Naive thymus-derived CD4-positive, alpha-beta T cell (primary cell): ENCODE results near the gene PLD3. TPM values are rescaled to one million over a fixed set of nuclear protein-coding genes. Genes with fewer than 3 reads are reported as not detected.
A peak's percentile ranks its signal among the peaks of the same experiment; 100 is the strongest.

Experiments used
- ATAC-seq: fragments of 150-1000 bp; cut with Tn5 transposase; 2 replicates; pipeline ENCODE4 v1.10.0; 2021; ENCODE audit warnings: mild to moderate bottlenecking, moderate library complexity
- CTCF ChIA-PET: fragments of 350-600 bp; sonication (Branson Sonifier 250); formaldehyde crosslinking; loops from one replicate; lab custom pipeline; 2021; ENCODE audit warnings: antibody characterized with exemption; lab: Charles Lee
- POLR2A ChIA-PET: fragments of 350-600 bp; sonication (Branson Sonifier 250); formaldehyde crosslinking; loops from one replicate; lab custom pipeline; 2021; ENCODE audit warnings: antibody characterized with exemption, inconsistent platforms; lab: Charles Lee
- DNase-seq, 9 donors: peaks; one replicate each; pipeline versions ENCODE4 v3.0.0 to v3.0.0-alpha.2; 2020 to 2022; ENCODE audit warnings: mixed read lengths in 1 of 9
- H3K27ac ChIP-seq: one replicate; pipeline ENCODE4 v1.7.0; 2013; ENCODE audit warnings: mild to moderate bottlenecking, low read depth, low read length, moderate library complexity
- H3K27me3 ChIP-seq, 2 donors: one replicate each; pipeline ENCODE4 v1.7.0; 2013; ENCODE audit warnings: low read length in 2 of 2, mild to moderate bottlenecking in 2 of 2, moderate library complexity in 2 of 2; ENCODE audit not compliant: control insufficient read depth in 2 of 2, insufficient read depth in 2 of 2
- H3K36me3 ChIP-seq, 3 experiments: 1 replicate in 2 of 3; 2 replicates in 1 of 3; pipeline ENCODE4 v1.7.0; 2013; ENCODE audit warnings: low read length in 3 of 3, mild to moderate bottlenecking in 3 of 3, moderate library complexity in 1 of 3; ENCODE audit not compliant: insufficient read depth in 3 of 3, control insufficient read depth in 2 of 3
- H3K4me1 ChIP-seq, 2 donors: one replicate each; pipeline ENCODE4 v1.7.0; 2013; ENCODE audit warnings: low read length in 2 of 2, mild to moderate bottlenecking in 2 of 2, moderate library complexity in 1 of 2; ENCODE audit not compliant: control insufficient read depth in 2 of 2, insufficient read depth in 2 of 2
- H3K4me3 ChIP-seq: 2 replicates; pipeline ENCODE4 v1.7.0; 2013; ENCODE audit warnings: mild to moderate bottlenecking, low read length
- H3K9me3 ChIP-seq, 3 experiments: 1 replicate in 2 of 3; 2 replicates in 1 of 3; pipeline ENCODE4 v1.7.0; 2013; ENCODE audit warnings: low read length in 3 of 3; ENCODE audit not compliant: control insufficient read depth in 2 of 3
- H3K27ac Mint-ChIP-seq, 9 donors: one replicate each; pipeline ENCODE4 v1.8.0; 2020 to 2022; ENCODE audit warnings: mixed read lengths in 9 of 9, mild to moderate bottlenecking in 8 of 9, moderate library complexity in 5 of 9, inconsistent platforms in 2 of 9
- H3K27me3 Mint-ChIP-seq, 5 donors: one replicate each; pipeline ENCODE4 v1.8.0; 2021 to 2022; ENCODE audit warnings: mixed read lengths in 5 of 5, mild to moderate bottlenecking in 1 of 5
- H3K36me3 Mint-ChIP-seq, 5 donors: one replicate each; pipeline ENCODE4 v1.8.0; 2020 to 2022; ENCODE audit warnings: mixed read lengths in 5 of 5, mild to moderate bottlenecking in 3 of 5, inconsistent platforms in 1 of 5
- H3K4me1 Mint-ChIP-seq, 7 donors: one replicate each; pipeline ENCODE4 v1.8.0; 2020 to 2022; ENCODE audit warnings: mixed read lengths in 7 of 7, mild to moderate bottlenecking in 3 of 7, inconsistent platforms in 1 of 7
- H3K4me3 Mint-ChIP-seq, 10 donors: one replicate each; pipeline ENCODE4 v1.8.0; 2020 to 2022; ENCODE audit warnings: mild to moderate bottlenecking in 10 of 10, mixed read lengths in 10 of 10, moderate library complexity in 6 of 10, inconsistent platforms in 2 of 10
- H3K9me3 Mint-ChIP-seq, 11 donors: one replicate each; pipeline ENCODE4 v1.8.0; 2020 to 2022; ENCODE audit warnings: mixed read lengths in 11 of 11, mild to moderate bottlenecking in 4 of 11, inconsistent platforms in 1 of 11, moderate library complexity in 1 of 11
- intact Hi-C, 2 donors: fragments of 100-400 bp; cut with micrococcal nuclease; formaldehyde crosslinking; loops; one replicate each; pipeline ENCODE4 v1.15.1; 2023
- polyA plus RNA-seq, 2 donors: library from polyadenylated mRNA; unstranded; fragments of 300-500 nt; fragmentation: Illumina TruSeq; gene quantifications; one replicate each; pipeline ENCODE4 v1.2.3, GENCODE V29; 2021
- total RNA-seq, 6 experiments: library from RNA in 5 of 6; stranded (reverse) in 5 of 6; gene quantifications; 1 replicate in 5 of 6; 2 replicates in 1 of 6; pipeline ENCODE4 v1.2.3 and lab custom pipeline; 2021 to 2026

The PLD3 gene
- 100 to 1,000 TPM in 3 of 5 experiments, 10 to 100 TPM in 2; 75.4 to 137 (median 114) TPM for total RNA-seq
- polyA plus RNA-seq: 10 to 100 TPM; 60.1 to 82.1 TPM
- total RNA-seq (lab: John Stamatoyannopoulos, UW): 47.2 reads per million, percentile 70 among the genes with 10 or more reads in this experiment

- Mint-ChIP-seq H3K4me3 (peak within 1 kb of the TSS; percentile 83 to 99 (median 96)), H3K4me1 (peaks cover 20 to 51% (median 44%) of the 10 kb centered on the region in 7 donors), H3K9me3 (peaks cover 0 to 4% (median 0%) of the 10 kb centered on the region in 11 donors), H3K27me3 (peaks cover 0 to 2% (median 0%) of the 10 kb centered on the region in 5 donors), H3K36me3 (peaks cover 0 to 5% (median 0%) of the 10 kb centered on the region in 5 donors), H3K27ac (peak within 1 kb of the TSS; percentile 81 to 98 (median 93))
- Histone ChIP-seq H3K4me1 (peaks cover 7 to 14% of the 10 kb centered on the region in 2 donors), H3K36me3 (no peaks in the 10 kb centered on the region), H3K27me3 (no peaks in the 10 kb centered on the region), H3K27ac (peak within 1 kb of the TSS; percentile 86), H3K9me3 (no peaks in the 10 kb centered on the region), H3K4me3 (peak within 1 kb of the TSS; percentile 61)
- ChIA-PET CTCF (interaction anchor here (0.6 to 1.0 kb wide), 4 partner anchors 43 to 1714 kb away, joined by 3 to 5 read pairs (median 4); no protein-coding TSS in a partner anchor), POLR2A (interaction anchor here (0.6 to 1.5 kb wide), 11 partner anchors 56 to 1728 kb away, joined by 3 to 8 read pairs (median 4); partner anchors contain the start of genes AKT2, BLVRB, SERTAD1 and SERTAD3)
- ATAC-seq (peak; percentile 97), DNase-seq (peak; percentile 92 to 99 (median 97))
- intact Hi-C loops: loop anchor here (1.0 to 5.0 kb wide), 15 partner anchors 56 to 1979 kb away; partner anchors contain the start of genes AKT2 (in 2 of the 2), B9D2 (in 1 of the 2), MAP3K10 (in 1 of the 2) and MEGF8 (in 1 of the 2)
These were observed at the start of gene PLD3, which contains the start of gene C19orf47 for GRCh38 chr19:40348125-40348913. PLD3 (plus strand) TSS chr19:40348695; CDS start chr19:40366484, 17,789 bp downstream. C19orf47 (minus strand) TSS chr19:40348397; CDS start chr19:40341857, 6,540 bp downstream.

GRCh38 chr19:40300668-40301067 is 47.8 kb upstream of the PLD3 start:
- Histone ChIP-seq H3K36me3 (no peaks in the 10 kb centered on the region), H3K27me3 (no peaks in the 10 kb centered on the region), H3K9me3 (no peaks in the 10 kb centered on the region), H3K27ac (no peak overlapping the region), H3K4me1 (no peaks in the 10 kb centered on the region), H3K4me3 (no peak overlapping the region)
- Mint-ChIP-seq H3K27ac (no peak overlapping the region), H3K4me3 (no peak overlapping the region), H3K9me3 (no peaks in the 10 kb centered on the region), H3K27me3 (no peaks in the 10 kb centered on the region), H3K4me1 (peaks cover 0 to 5% (median 4%) of the 10 kb centered on the region in 7 donors), H3K36me3 (no peaks in the 10 kb centered on the region)
- DNase-seq (no peak), ATAC-seq (no peak)
- intact Hi-C loops: loop anchor here in 1 of 2 donors (10.0 kb wide), 1 partner anchor 224 kb away; no protein-coding TSS in a partner anchor
- ChIA-PET CTCF (interaction anchor here (0.7 kb wide), 1 partner anchor 47 kb away, joined by 3 read pairs; no protein-coding TSS in a partner anchor), POLR2A (no interaction called here)

GRCh38 chr19:40302224-40303011 is 46.1 kb upstream of the PLD3 start:
- no peak overlapping the region for H3K4me3 Mint-ChIP-seq
- ChIA-PET POLR2A (no interaction called here), CTCF (no interaction called here)
- Histone ChIP-seq H3K36me3 (no peaks in the 10 kb centered on the region), H3K27ac (no peak overlapping the region), H3K4me1 (no peaks in the 10 kb centered on the region), H3K4me3 (no peak overlapping the region), H3K27me3 (no peaks in the 10 kb centered on the region), H3K9me3 (no peaks in the 10 kb centered on the region)
- H3K27ac Mint-ChIP-seq: peak overlapping the region in 1 of 9 donors; percentile 49
- intact Hi-C loops: loop anchor here in 1 of 2 donors (10.0 kb wide), 1 partner anchor 222 kb away; no protein-coding TSS in a partner anchor
- no peaks in the 10 kb centered on the region for H3K9me3 Mint-ChIP-seq
- no peak for ATAC-seq
- no peak for DNase-seq
- H3K36me3 Mint-ChIP-seq: no peaks in the 10 kb centered on the region
- no peaks in the 10 kb centered on the region for H3K27me3 Mint-ChIP-seq
- H3K4me1 Mint-ChIP-seq: peaks cover 0 to 5% (median 4%) of the 10 kb centered on the region in 7 donors

GRCh38 chr19:40303765-40304164 is 44.7 kb upstream of the PLD3 start:
- H3K9me3 Mint-ChIP-seq: no peaks in the 10 kb centered on the region
- H3K4me3 Mint-ChIP-seq: no peak overlapping the region
- H3K27ac Mint-ChIP-seq: no peak overlapping the region
- ATAC-seq (no peak), DNase-seq (no peak)
- no peaks in the 10 kb centered on the region for H3K27me3 Mint-ChIP-seq
- Histone ChIP-seq H3K4me1 (no peaks in the 10 kb centered on the region), H3K9me3 (no peaks in the 10 kb centered on the region), H3K27me3 (no peaks in the 10 kb centered on the region), H3K27ac (no peak overlapping the region), H3K36me3 (no peaks in the 10 kb centered on the region), H3K4me3 (no peak overlapping the region)
- peaks cover 0 to 5% (median 4%) of the 10 kb centered on the region in 7 donors for H3K4me1 Mint-ChIP-seq
- ChIA-PET CTCF (no interaction called here), POLR2A (no interaction called here)
- no peaks in the 10 kb centered on the region for H3K36me3 Mint-ChIP-seq
- intact Hi-C loops: loop anchor here in 1 of 2 donors (10.0 kb wide), 1 partner anchor 221 kb away; no protein-coding TSS in a partner anchor

- Histone ChIP-seq H3K27me3 (no peaks in the 10 kb centered on the region), H3K4me1 (no peaks in the 10 kb centered on the region), H3K27ac (no peak overlapping the region), H3K4me3 (no peak overlapping the region), H3K36me3 (no peaks in the 10 kb centered on the region), H3K9me3 (no peaks in the 10 kb centered on the region)
- intact Hi-C loops: loop anchor here in 1 of 2 donors (10.0 kb wide), 1 partner anchor 220 kb away; no protein-coding TSS in a partner anchor
- no peaks in the 10 kb centered on the region for H3K27me3 Mint-ChIP-seq
- H3K4me3 Mint-ChIP-seq: no peak overlapping the region
- H3K36me3 Mint-ChIP-seq: no peaks in the 10 kb centered on the region
- CTCF ChIA-PET: interaction anchor here (0.6 kb wide), 2 partner anchors 27 to 372 kb away, joined by 3 to 6 read pairs; no protein-coding TSS in a partner anchor
- H3K9me3 Mint-ChIP-seq: no peaks in the 10 kb centered on the region
- peak overlapping the region in 1 of 9 donors; percentile 74 for H3K27ac Mint-ChIP-seq
- H3K4me1 Mint-ChIP-seq: peaks cover 0 to 5% (median 4%) of the 10 kb centered on the region in 7 donors
- no peak for DNase-seq
- POLR2A ChIA-PET: no interaction called here
- ATAC-seq: no peak
These were observed 44.2 kb upstream of the PLD3 start for GRCh38 chr19:40304306-40304705.

DNA sequence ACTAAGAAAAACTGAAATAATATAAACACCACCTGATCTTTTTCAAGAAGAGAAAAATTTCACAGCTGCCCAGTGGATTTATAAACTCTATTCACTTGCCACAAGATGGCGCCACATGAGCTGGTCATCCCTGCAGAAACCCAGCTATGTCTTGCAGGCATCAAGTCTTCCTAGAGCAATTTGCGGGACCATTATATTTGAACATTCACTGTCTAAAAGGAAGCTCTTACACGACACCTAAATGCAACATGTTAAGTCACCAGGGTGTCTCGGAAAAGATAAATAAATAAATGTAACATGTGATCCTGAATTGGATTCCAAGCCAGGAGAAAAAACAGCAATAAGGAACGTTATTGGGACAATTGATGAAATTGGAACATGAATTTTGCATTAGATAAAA is 43.1 kb upstream of the PLD3 start:
- H3K4me1 Mint-ChIP-seq: peaks cover 0 to 5% (median 4%) of the 10 kb centered on the region in 7 donors
- ATAC-seq: peak; percentile 80
- peak; percentile 39 to 75 (median 63) for DNase-seq
- H3K27me3 ChIP-seq: no peaks in the 10 kb centered on the region
- H3K4me3 ChIP-seq: no peak overlapping the region
- no peaks in the 10 kb centered on the region for H3K4me1 ChIP-seq
- H3K27me3 Mint-ChIP-seq: no peaks in the 10 kb centered on the region
- no peak overlapping the region for H3K27ac ChIP-seq
- H3K27ac Mint-ChIP-seq: no peak overlapping the region
- H3K4me3 Mint-ChIP-seq: no peak overlapping the region
- ChIA-PET CTCF (interaction anchor here (0.5 to 1.3 kb wide), 26 partner anchors 8 to 1404 kb away, joined by 3 to 10 read pairs (median 4); no protein-coding TSS in a partner anchor), POLR2A (no interaction called here)
- H3K9me3 ChIP-seq: no peaks in the 10 kb centered on the region
- no peaks in the 10 kb centered on the region for H3K36me3 ChIP-seq
- no peaks in the 10 kb centered on the region for H3K36me3 Mint-ChIP-seq
- H3K9me3 Mint-ChIP-seq: no peaks in the 10 kb centered on the region
- intact Hi-C loops: loop anchor here (1.0 to 10.0 kb wide), 9 partner anchors 20 to 329 kb away; partner anchors contain the start of genes AKT2 (in 1 of the 2), BLVRB (in 1 of the 2) and SERTAD3 (in 1 of the 2)
